ENCODE measurements around the gene CHAT. TPM values are rescaled to one million over a fixed set of nuclear protein-coding genes. Genes with fewer than 3 reads are reported as not detected.

Gene CHAT
- total RNA-seq, 2 donors from 2014 or later: 0.40 TPM; not detected in 1

DNA sequence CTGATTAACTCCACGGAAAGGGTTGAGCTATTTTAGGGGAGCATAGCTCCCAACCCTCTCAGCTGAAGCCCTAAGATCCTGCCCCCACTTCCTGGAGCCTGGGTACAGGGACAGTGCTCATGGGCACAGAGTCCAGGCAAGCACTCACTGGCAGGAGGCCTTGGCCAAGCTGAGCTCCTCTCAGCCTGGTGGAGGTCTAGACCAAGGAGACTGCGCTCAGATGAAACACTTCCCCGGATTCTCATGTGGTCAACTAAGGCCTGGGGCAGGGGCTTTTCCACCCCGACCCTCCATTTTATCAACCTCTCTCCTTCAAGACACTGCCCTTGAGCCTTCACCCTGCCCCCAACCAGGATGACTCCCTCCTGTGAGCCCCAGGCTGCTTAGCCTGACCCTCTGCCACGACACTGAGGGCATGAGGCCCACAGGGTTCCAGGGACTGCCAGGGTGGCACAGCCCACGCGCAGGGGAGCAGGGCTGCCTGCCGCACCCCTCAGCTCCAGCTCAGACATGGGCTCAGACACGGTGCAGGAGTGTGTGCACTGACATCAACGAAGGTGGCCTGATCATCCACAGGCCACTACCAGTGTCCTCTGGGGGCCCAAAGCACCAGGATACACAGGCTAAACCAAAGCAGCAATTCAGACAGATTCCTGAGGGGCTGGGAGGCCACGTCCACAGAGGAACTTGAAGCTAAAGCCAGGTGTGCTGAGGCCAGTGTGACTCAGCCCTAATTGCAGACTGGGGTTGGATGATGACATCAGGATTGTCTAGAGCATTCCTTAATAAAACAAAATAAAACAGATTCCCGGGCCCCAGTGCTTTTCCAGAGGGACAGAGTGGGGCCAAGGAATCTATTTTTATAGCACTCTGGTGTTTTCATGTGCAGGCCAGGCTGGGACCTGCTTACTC lies 18.8 kb downstream of the CHAT start:
- no peak for DNase-seq (ENCODE audit: low spot score)
- Histone ChIP-seq H3K27ac (no peak overlapping the region), H3K4me3 (no peak overlapping the region), H3K36me3 (no peaks in the 10 kb centered on the region), H3K9me3 (no peaks in the 10 kb centered on the region), H3K27me3 (replicated peaks; ENCODE audit: insufficient read depth) (peaks cover 3% of the 10 kb centered on the region), H3K4me1 (replicated peaks) (no peaks in the 10 kb centered on the region)
- 57% methylated on average over 12 of the region's 12 CpGs for WGBS
- TF ChIP-seq POLR2A (IDR thresholded peaks at IDR 0.05) (no peak), CTCF (IDR thresholded peaks at IDR 0.05) (no peak), POLR2AphosphoS5 (IDR thresholded peaks at IDR 0.05) (no peak)
- intact Hi-C loops (cut with DNase I): no loop called here

- no peak for TF ChIP-seq POLR2A (IDR thresholded peaks at IDR 0.05)
- TF ChIP-seq CTCF (IDR thresholded peaks at IDR 0.05): no peak
- TF ChIP-seq POLR2AphosphoS5 (IDR thresholded peaks at IDR 0.05): no peak
- H3K27me3 ChIP-seq (replicated peaks; ENCODE audit: insufficient read depth): peaks cover 3% of the 10 kb centered on the region
- no peaks in the 10 kb centered on the region for H3K9me3 ChIP-seq
- WGBS: 32% methylated on average over 13 of the region's 13 CpGs
- no peaks in the 10 kb centered on the region for H3K4me1 ChIP-seq (replicated peaks)
- no peaks in the 10 kb centered on the region for H3K36me3 ChIP-seq
- H3K4me3 ChIP-seq: no peak overlapping the region
- DNase-seq (ENCODE audit: low spot score): no peak
- intact Hi-C loops (cut with DNase I): no loop called here
- no peak overlapping the region for H3K27ac ChIP-seq
These were observed 19.7 kb downstream of the CHAT start for GRCh38 chr10:49633327-49634068.

GRCh38 chr10:49634069-49634660 lies 20.3 kb downstream of the CHAT start:
- H3K36me3 ChIP-seq: no peaks in the 10 kb centered on the region
- 75% methylated on average over 8 of the region's 8 CpGs for WGBS
- peaks cover 3% of the 10 kb centered on the region for H3K27me3 ChIP-seq (replicated peaks; ENCODE audit: insufficient read depth)
- H3K4me1 ChIP-seq (replicated peaks): no peaks in the 10 kb centered on the region
- DNase-seq (ENCODE audit: low spot score): no peak
- no peak overlapping the region for H3K27ac ChIP-seq
- no peak overlapping the region for H3K4me3 ChIP-seq
- H3K9me3 ChIP-seq: no peaks in the 10 kb centered on the region
- intact Hi-C loops (cut with DNase I): no loop called here
- TF ChIP-seq POLR2A (IDR thresholded peaks at IDR 0.05) (no peak), CTCF (IDR thresholded peaks at IDR 0.05) (no peak), POLR2AphosphoS5 (IDR thresholded peaks at IDR 0.05) (no peak)

DNA sequence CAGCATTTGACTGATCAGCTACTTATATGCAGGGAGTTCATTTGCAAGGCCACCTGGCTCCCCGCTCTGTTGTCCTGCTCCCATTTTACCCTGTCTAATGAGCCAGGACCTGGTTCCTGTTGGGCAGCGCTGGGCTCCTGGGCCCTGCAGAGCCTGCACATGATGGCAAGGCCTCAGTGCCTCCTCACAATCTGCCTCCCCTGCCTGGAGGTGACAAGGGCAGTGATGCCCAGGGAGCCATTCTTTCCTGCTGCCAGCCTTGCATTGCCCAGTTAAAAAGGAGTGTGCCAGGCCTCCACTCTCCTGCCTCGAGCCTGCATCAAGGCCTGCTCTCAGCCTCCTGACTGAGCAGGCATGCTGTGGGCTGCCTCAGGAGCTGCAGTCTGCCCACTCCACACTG lies 28.5 kb downstream of the CHAT start:
- Histone ChIP-seq H3K4me1 (replicated peaks) (no peaks in the 10 kb centered on the region), H3K27ac (no peak overlapping the region), H3K9me3 (no peaks in the 10 kb centered on the region), H3K27me3 (replicated peaks; ENCODE audit: insufficient read depth) (peaks cover 3% of the 10 kb centered on the region), H3K36me3 (no peaks in the 10 kb centered on the region), H3K4me3 (no peak overlapping the region)
- 86% methylated on average over 3 of the region's 3 CpGs for WGBS
- DNase-seq (ENCODE audit: low spot score): no peak
- TF ChIP-seq POLR2AphosphoS5 (IDR thresholded peaks at IDR 0.05) (no peak), POLR2A (IDR thresholded peaks at IDR 0.05) (no peak), CTCF (IDR thresholded peaks at IDR 0.05) (no peak)
- intact Hi-C loops (cut with DNase I): no loop called here
